ENCODE results near the gene PEX10.
A peak's percentile ranks its signal among the peaks of the same experiment; 100 is the strongest.
"Not testable (repeated sequence)": the region's sequence is repeated elsewhere in the genome, so short reads cannot be mapped to it uniquely, and the experiment has no call there.

The PEX10 gene

GRCh38 chr1:2412395-2412772, at the start of gene PEX10:
Gene PEX10, minus strand, starts transcription at chr1:2412564. Its CDS starts 62 bp downstream, at chr1:2412502.
- DNase-seq (ENCODE audit: low spot score) = peak; percentile 99

GRCh38 chr1:2460996-2461751, 48.8 kb upstream of the PEX10 start:
- no peak for DNase-seq (ENCODE audit: low spot score)

GRCh38 chr1:2460203-2460602, 47.8 kb upstream of the PEX10 start:
- DNase-seq (ENCODE audit: low spot score) = no peak

- no peak for DNase-seq (ENCODE audit: low spot score)
These were observed 47.4 kb upstream of the PEX10 start for GRCh38 chr1:2459757-2460156.

GRCh38 chr1:2459102-2459753, 46.9 kb upstream of the PEX10 start:
- DNase-seq (ENCODE audit: low spot score) = not testable (repeated sequence)

- DNase-seq (ENCODE audit: low spot score) = no peak
These were observed 46.3 kb upstream of the PEX10 start for GRCh38 chr1:2458687-2459086.

- DNase-seq (ENCODE audit: low spot score) = no peak
These were observed 45.1 kb upstream of the PEX10 start for GRCh38 chr1:2457444-2457843.

- no peak for DNase-seq (ENCODE audit: low spot score)
These were observed 43.4 kb upstream of the PEX10 start for GRCh38 chr1:2455757-2456156.

- DNase-seq (ENCODE audit: low spot score) = no peak
These were observed 41.9 kb upstream of the PEX10 start for GRCh38 chr1:2454227-2454626.

- no peak for DNase-seq (ENCODE audit: low spot score)
These were observed 40.6 kb upstream of the PEX10 start for GRCh38 chr1:2452932-2453315.

GRCh38 chr1:2452201-2452931, 40.0 kb upstream of the PEX10 start:
- DNase-seq (ENCODE audit: low spot score) = peak; percentile 80

- DNase-seq (ENCODE audit: low spot score) = no peak
These were observed 39.4 kb upstream of the PEX10 start for GRCh38 chr1:2451741-2452140.

- no peak for DNase-seq (ENCODE audit: low spot score)
These were observed 37.5 kb upstream of the PEX10 start for GRCh38 chr1:2449636-2450454.

- DNase-seq (ENCODE audit: low spot score) = no peak
These were observed 35.7 kb upstream of the PEX10 start for GRCh38 chr1:2448098-2448445.

GRCh38 chr1:2447276-2448097, 35.1 kb upstream of the PEX10 start:
- DNase-seq (ENCODE audit: low spot score) = no peak

- no peak for DNase-seq (ENCODE audit: low spot score)
These were observed 34.5 kb upstream of the PEX10 start for GRCh38 chr1:2446861-2447260.

- no peak for DNase-seq (ENCODE audit: low spot score)
These were observed 34.0 kb upstream of the PEX10 start for GRCh38 chr1:2446394-2446793.

GRCh38 chr1:2445823-2446215, 33.5 kb upstream of the PEX10 start:
- DNase-seq (ENCODE audit: low spot score) = no peak

- DNase-seq (ENCODE audit: low spot score) = no peak
These were observed 32.9 kb upstream of the PEX10 start for GRCh38 chr1:2445162-2445822.

GRCh38 chr1:2444138-2444591, 31.8 kb upstream of the PEX10 start:
- no peak for DNase-seq (ENCODE audit: low spot score)

All from D341Med (cell line).